HG03108 (cell line): Measurements from ENCODE around the gene ANGEL1.
A peak's percentile ranks its signal among the peaks of the same experiment; 100 is the strongest.

Experiments
- ATAC-seq: cut with Tn5 transposase; IDR thresholded peaks from one replicate; pipeline ENCODE4 v1.9.1; 2021; ENCODE audit warnings: moderate library complexity; ENCODE audit not compliant: unreplicated experiment

Gene ANGEL1

GRCh38 chr14:76779221-76780057 lies 33.2 kb downstream of the ANGEL1 start:
- ATAC-seq: no peak

GRCh38 chr14:76778546-76779215 lies 34.0 kb downstream of the ANGEL1 start:
- ATAC-seq: no peak

GRCh38 chr14:76777721-76778120 lies 35.0 kb downstream of the ANGEL1 start:
- ATAC-seq: no peak

GRCh38 chr14:76776428-76777251 lies 36.0 kb downstream of the ANGEL1 start:
- ATAC-seq: no peak

GRCh38 chr14:76775695-76776427 lies 36.8 kb downstream of the ANGEL1 start:
- ATAC-seq: no peak

GRCh38 chr14:76774821-76775694 lies 37.6 kb downstream of the ANGEL1 start:
- ATAC-seq: no peak

- ATAC-seq: no peak
Observed at GRCh38 chr14:76773956-76774820, 38.5 kb downstream of the ANGEL1 start.

- ATAC-seq: no peak
Observed at GRCh38 chr14:76773188-76773885, 39.3 kb downstream of the ANGEL1 start.

- no peak for ATAC-seq
Observed at GRCh38 chr14:76772300-76773187, 40.1 kb downstream of the ANGEL1 start.

- ATAC-seq: no peak
Observed at GRCh38 chr14:76771437-76771980, 41.2 kb downstream of the ANGEL1 start.

GRCh38 chr14:76770521-76771436 lies 41.9 kb downstream of the ANGEL1 start:
- ATAC-seq: no peak

GRCh38 chr14:76769636-76770292 lies 42.9 kb downstream of the ANGEL1 start:
- no peak for ATAC-seq

- peak; percentile 6 for ATAC-seq
Observed at GRCh38 chr14:76768671-76769500, 43.8 kb downstream of the ANGEL1 start.
